Liver (tissue), 9 donors: Measurements from ENCODE around the gene KCNK17. TPM values are rescaled to one million over a fixed set of nuclear protein-coding genes. Genes with fewer than 3 reads are reported as not detected.

Source experiments
- DNase-seq: peaks from one replicate; pipeline ENCODE4 v3.0.0-alpha.2; 2017; ENCODE audit warnings: low spot score
- H3K27ac ChIP-seq, 2 donors: one replicate each; pipeline ENCODE4 v1.7.0; 2013; ENCODE audit warnings: inconsistent platforms in 2 of 2, low read length in 2 of 2, control low read depth in 1 of 2, low read depth in 1 of 2, mild to moderate bottlenecking in 1 of 2
- H3K27me3 ChIP-seq, 4 donors: one replicate each; pipeline versions ENCODE4 v1.6.1 to v1.7.0; 2013; ENCODE audit warnings: low read length in 3 of 4, inconsistent platforms in 1 of 4, mild to moderate bottlenecking in 1 of 4, moderate library complexity in 1 of 4; ENCODE audit not compliant: control insufficient read depth in 4 of 4, insufficient read depth in 4 of 4
- H3K36me3 ChIP-seq, 4 donors: one replicate each; pipeline versions ENCODE4 v1.6.1 to v1.7.0; 2013; ENCODE audit warnings: low read length in 3 of 4, mild to moderate bottlenecking in 3 of 4, low read depth in 1 of 4, moderate library complexity in 1 of 4; ENCODE audit not compliant: control insufficient read depth in 4 of 4, insufficient read depth in 3 of 4
- H3K4me1 ChIP-seq, 4 donors: one replicate each; pipeline versions ENCODE4 v1.6.1 to v1.7.0; 2013; ENCODE audit warnings: low read length in 3 of 4, mild to moderate bottlenecking in 3 of 4, moderate library complexity in 1 of 4; ENCODE audit not compliant: control insufficient read depth in 4 of 4, insufficient read depth in 4 of 4
- H3K4me3 ChIP-seq, 3 donors: one replicate each; pipeline versions ENCODE4 v1.6.1 to v1.7.0; 2013; ENCODE audit warnings: low read length in 3 of 3, control low read depth in 1 of 3, low read depth in 1 of 3, mild to moderate bottlenecking in 1 of 3
- H3K9ac ChIP-seq, 2 donors: one replicate each; pipeline ENCODE4 v1.7.0; 2013; ENCODE audit warnings: low read length in 2 of 2, mild to moderate bottlenecking in 2 of 2, moderate library complexity in 2 of 2, control low read depth in 1 of 2, low read depth in 1 of 2
- H3K9me3 ChIP-seq, 4 donors: one replicate each; pipeline versions ENCODE4 v1.6.1 to v1.7.0; 2013; ENCODE audit warnings: low read length in 3 of 4; ENCODE audit not compliant: control insufficient read depth in 4 of 4
- ATF3 ChIP-seq: IDR thresholded peaks from 2 replicates; pipeline ENCODE4 v1.6.1; 2016; ENCODE audit warnings: antibody characterized with exemption
- CTCF ChIP-seq: fragments of 150-350 bp; IDR thresholded peaks from 2 replicates; pipeline ENCODE4 v1.5.1; 2017; ENCODE audit warnings: improper control_type of control experiment, low read depth, low read length; ENCODE audit not compliant: missing input control
- EGR1 ChIP-seq, 2 donors: IDR thresholded peaks; 2 replicates each; pipeline ENCODE4 v1.6.1; 2016 to 2018; ENCODE audit warnings: antibody characterized with exemption in 2 of 2, low read depth in 2 of 2
- FOXA1 ChIP-seq: IDR thresholded peaks from 2 replicates; pipeline ENCODE4 v1.6.1; 2016; ENCODE audit warnings: antibody characterized with exemption
- FOXA2 ChIP-seq: IDR thresholded peaks from 2 replicates; pipeline ENCODE4 v1.6.1; 2016; ENCODE audit warnings: antibody characterized with exemption
- GABPA ChIP-seq, 2 donors: IDR thresholded peaks in 1 of 2; conservative IDR thresholded peaks in 1 of 2; 2 replicates each; pipeline ENCODE4 v1.6.1; 2016; ENCODE audit warnings: antibody characterized with exemption in 2 of 2, mild to moderate bottlenecking in 1 of 2, moderate library complexity in 1 of 2
- HNF4A ChIP-seq, 2 donors: conservative IDR thresholded peaks; 2 replicates each; pipeline ENCODE4 v1.6.1; 2016; ENCODE audit warnings: antibody characterized with exemption in 2 of 2, mild to moderate bottlenecking in 2 of 2
- HNF4G ChIP-seq: IDR thresholded peaks from 2 replicates; pipeline ENCODE4 v1.6.1; 2016; ENCODE audit warnings: antibody characterized with exemption
- JUND ChIP-seq, 2 donors: IDR thresholded peaks; 2 replicates each; pipeline ENCODE4 v1.6.1; 2016; ENCODE audit warnings: antibody characterized with exemption in 2 of 2
- MAX ChIP-seq: IDR thresholded peaks from 2 replicates; pipeline ENCODE4 v1.6.1; 2016; ENCODE audit warnings: antibody characterized with exemption
- RAD21 ChIP-seq, 2 donors: IDR thresholded peaks; 2 replicates each; pipeline ENCODE4 v1.6.1; 2016; ENCODE audit warnings: antibody characterized with exemption in 2 of 2, mild to moderate bottlenecking in 2 of 2
- REST ChIP-seq: IDR thresholded peaks from 2 replicates; pipeline ENCODE4 v1.6.1; 2016; ENCODE audit warnings: antibody characterized with exemption, mild to moderate bottlenecking
- RXRA ChIP-seq, 2 donors: IDR thresholded peaks; 2 replicates each; pipeline ENCODE4 v1.6.1; 2017 to 2018; ENCODE audit warnings: antibody characterized with exemption in 2 of 2, mild to moderate bottlenecking in 1 of 2
- SP1 ChIP-seq: IDR thresholded peaks from 2 replicates; pipeline ENCODE4 v1.6.1; 2018; ENCODE audit warnings: antibody characterized with exemption, mild to moderate bottlenecking
- TAF1 ChIP-seq: conservative IDR thresholded peaks from 2 replicates; pipeline ENCODE4 v1.6.1; 2016; ENCODE audit warnings: antibody characterized with exemption, mild to moderate bottlenecking
- YY1 ChIP-seq: IDR thresholded peaks from 2 replicates; pipeline ENCODE4 v1.6.1; 2016; ENCODE audit warnings: antibody characterized with exemption, mild to moderate bottlenecking
- ZBTB33 ChIP-seq: IDR thresholded peaks from 2 replicates; pipeline ENCODE4 v1.6.1; 2016; ENCODE audit warnings: antibody characterized with exemption
- WGBS: extraction: QIAGEN DNeasy Blood & Tissue Kit; methylation state at CpG from one replicate; pipeline ENCODE4 v1.1.7; 2013; 5-methylcytosine and 5-hydroxymethylcytosine counted together
- polyA plus RNA-seq, 2 donors: library from polyadenylated mRNA; stranded (reverse) in 1 of 2; unstranded in 1 of 2; fragments of 200-250 nt in 1 of 2; fragments of >200 nt in 1 of 2; fragmentation: Nextera tagmentation in 1 of 2; extraction: Ambion mirVana in 1 of 2; gene quantifications; one replicate each; pipeline versions ENCODE4 v1.2.1 to v1.2.3, GENCODE V29; 2013 to 2015
- total RNA-seq, 2 donors: library from RNA; depleted of rRNA; stranded (reverse); fragments of >200 nt; gene quantifications; one replicate each; pipeline ENCODE4 v1.2.3, GENCODE V29; 2014
- donor health status: healthy.
- donor health status: healthy.
- donor health status: healthy.
- donor health status: healthy.
- donor health status: healthy.

Gene KCNK17
- total and polyA plus RNA-seq, 4 donors, result 0.19 to 1.9 (median 0.49) TPM

- Histone ChIP-seq H3K27me3 (peaks cover 0 to 2% (median 0%) of the 10 kb centered on the region in 4 donors), H3K36me3 (no peaks in the 10 kb centered on the region), H3K4me3 (no peak overlapping the region), H3K4me1 (peaks cover 0 to 22% (median 9%) of the 10 kb centered on the region in 4 donors), H3K9ac (no peak overlapping the region), H3K27ac (no peak overlapping the region), H3K9me3 (no peaks in the 10 kb centered on the region)
- no peak for TF ChIP-seq CTCF
- no peak for TF ChIP-seq MAX
- no peak for TF ChIP-seq ZBTB33
- TF ChIP-seq ATF3, result no peak
- TF ChIP-seq EGR1 (IDR thresholded peaks at IDR 0.05; ENCODE audit: low read depth in 2 of 2), result no peak
- no peak for TF ChIP-seq FOXA2
- TF ChIP-seq HNF4A (conservative IDR thresholded peaks at IDR 0.05), result no peak
- no peak for TF ChIP-seq HNF4G
- no peak for TF ChIP-seq GABPA (IDR thresholded peaks at IDR 0.05 in 1 of 2, conservative IDR thresholded peaks at IDR 0.05 in 1 of 2)
- TF ChIP-seq RXRA (IDR thresholded peaks at IDR 0.05), result no peak
- TF ChIP-seq TAF1, result no peak
- no peak for TF ChIP-seq JUND (IDR thresholded peaks at IDR 0.05)
- TF ChIP-seq SP1, result no peak
- TF ChIP-seq REST, result no peak
- TF ChIP-seq YY1, result no peak
- TF ChIP-seq FOXA1, result no peak
- no peak for DNase-seq
- 91% methylated on average over 3 of the region's 3 CpGs for WGBS
Observed at GRCh38 chr6:39261751-39262150, 52.5 kb downstream of the KCNK17 start.

GRCh38 chr6:39260953-39261352, 53.3 kb downstream of the KCNK17 start:
- no peak for DNase-seq
- H3K27ac ChIP-seq, result no peak overlapping the region
- TF ChIP-seq SP1 (no peak), YY1 (no peak), HNF4A (conservative IDR thresholded peaks at IDR 0.05) (no peak), RAD21 (IDR thresholded peaks at IDR 0.05) (no peak), EGR1 (IDR thresholded peaks at IDR 0.05; ENCODE audit: low read depth in 2 of 2) (no peak), ZBTB33 (no peak), TAF1 (no peak), ATF3 (no peak), RXRA (IDR thresholded peaks at IDR 0.05) (no peak), FOXA2 (no peak), JUND (IDR thresholded peaks at IDR 0.05) (no peak)
- no peak overlapping the region for H3K9ac ChIP-seq
- H3K4me3 ChIP-seq, result no peak overlapping the region
- H3K27me3 ChIP-seq, result peaks cover 0 to 2% (median 0%) of the 10 kb centered on the region in 4 donors
- no peaks in the 10 kb centered on the region for H3K36me3 ChIP-seq
- 46% methylated on average over 2 of the region's 2 CpGs for WGBS
- no peaks in the 10 kb centered on the region for H3K9me3 ChIP-seq
- peaks cover 0 to 22% (median 9%) of the 10 kb centered on the region in 4 donors for H3K4me1 ChIP-seq
